ACC112 (cell line): Measurements from ENCODE around the gene DHRSX.

Experiments used
- H2AFZ ChIP-seq: fragments of 200-600 bp; sonication (generic); one replicate; pipeline ENCODE4 v1.6.0; 2017; ENCODE audit warnings: antibody characterized with exemption, low read length; ENCODE audit not compliant: unreplicated experiment
- H3K27ac ChIP-seq: fragments of 200-600 bp; sonication (generic); 2 replicates; pipeline ENCODE4 v1.5.1; 2014; ENCODE audit warnings: low read depth, mild to moderate bottlenecking, antibody characterized with exemption, low read length, moderate library complexity
- H3K27me3 ChIP-seq: fragments of 200-600 bp; sonication (generic); 2 replicates; pipeline ENCODE4 v1.6.1; 2014; ENCODE audit warnings: mild to moderate bottlenecking, antibody characterized with exemption, low read length, moderate library complexity, mixed read lengths; ENCODE audit not compliant: insufficient read depth
- H3K36me3 ChIP-seq: fragments of 200-600 bp; sonication (generic); 2 replicates; pipeline ENCODE4 v1.6.1; 2016; ENCODE audit warnings: mild to moderate bottlenecking, antibody characterized with exemption, low read length, moderate library complexity, mixed read lengths; ENCODE audit not compliant: insufficient read depth
- H3K4me1 ChIP-seq: fragments of 200-600 bp; sonication (generic); one replicate; pipeline ENCODE4 v1.6.1; 2016; ENCODE audit warnings: low read length, mixed read lengths; ENCODE audit not compliant: insufficient read depth, unreplicated experiment, control insufficient read depth
- H3K4me3 ChIP-seq: fragments of 200-600 bp; sonication (generic); 2 replicates; pipeline ENCODE4 v1.5.1; 2014; ENCODE audit warnings: mild to moderate bottlenecking, low read depth, low read length
- H3K79me2 ChIP-seq: fragments of 200-600 bp; sonication (generic); one replicate; pipeline ENCODE4 v1.6.0; 2016; ENCODE audit warnings: low read length; ENCODE audit not compliant: control insufficient read depth, unreplicated experiment, insufficient read depth

The DHRSX gene

GRCh38 chrX:2176274-2176673 lies 324.5 kb downstream of the DHRSX start:
- H3K36me3 ChIP-seq: no peaks in the 10 kb centered on the region
- no peak overlapping the region for H3K4me3 ChIP-seq
- no peaks in the 10 kb centered on the region for H3K79me2 ChIP-seq
- H3K27ac ChIP-seq: no peak overlapping the region
- H3K4me1 ChIP-seq: no peaks in the 10 kb centered on the region
- no peak overlapping the region for H2AFZ ChIP-seq
- H3K27me3 ChIP-seq: no peaks in the 10 kb centered on the region

- no peak overlapping the region for H2AFZ ChIP-seq
These were observed 328.4 kb downstream of the DHRSX start for GRCh38 chrX:2172359-2172758.

More at GRCh38 chrX:2172359-2172758, 328.4 kb downstream of the DHRSX start:
- Histone ChIP-seq H3K27ac (no peak overlapping the region), H3K4me1 (no peaks in the 10 kb centered on the region), H3K4me3 (no peak overlapping the region), H3K36me3 (no peaks in the 10 kb centered on the region), H3K27me3 (no peaks in the 10 kb centered on the region), H3K79me2 (no peaks in the 10 kb centered on the region)
